Measurements from ENCODE around the gene SMCR8. TPM values are rescaled to one million over a fixed set of nuclear protein-coding genes. Genes with fewer than 3 reads are reported as not detected.

SMCR8 gene
- total and polyA plus RNA-seq, 2 of the 8 experiments (the other 6 are each of a cell fraction or from before 2014, with no cell fraction given) = 6.9 to 18.5 TPM

DNA sequence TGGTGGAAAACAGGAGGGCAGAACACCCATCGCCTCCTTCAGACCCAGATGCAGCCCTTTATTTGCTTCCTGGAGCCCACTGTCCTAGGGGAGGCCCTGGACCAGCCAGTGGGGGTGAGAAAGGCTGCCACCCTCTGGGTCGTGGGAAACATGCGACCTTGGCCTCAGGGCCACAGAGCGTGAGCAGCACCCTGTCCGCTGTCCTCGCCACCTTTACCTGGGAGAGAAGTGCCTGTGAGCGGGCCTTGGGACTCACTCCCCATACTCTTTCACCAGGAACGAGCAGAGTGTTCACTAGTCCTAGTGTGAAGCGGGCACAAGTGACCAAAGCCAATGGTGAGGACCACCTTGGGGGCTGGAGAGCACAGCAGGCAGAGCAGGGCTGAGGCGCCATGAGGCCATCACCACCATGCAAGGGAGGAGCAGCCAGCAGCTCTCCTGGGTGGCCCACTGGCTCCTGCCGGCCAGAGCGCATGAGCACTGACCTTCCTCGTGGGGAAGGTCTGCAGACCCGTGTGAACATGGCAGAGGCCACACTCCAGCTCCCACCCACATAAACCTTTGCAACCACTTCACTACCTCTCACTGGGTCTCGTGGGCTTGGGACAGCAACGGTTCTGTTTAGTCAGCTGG, 8.5 kb downstream of the SMCR8 start:
- FAIRE-seq (no peak), DNase-seq (ENCODE audit: low read depth in 1 of 2, low spot score in 2 of 2) (no peak)
- no peak overlapping the region for H3K18ac ChIP-seq (ENCODE audit: extremely low read depth, low read length)
- H3K9me3 ChIP-seq (ENCODE audit: insufficient read depth in 2 of 2, low read depth in 1 of 2, low read length in 1 of 2) = no peaks in the 10 kb centered on the region
- H3K4ac ChIP-seq (replicated peaks; ENCODE audit: insufficient read length, low read depth, low read length) = no peak overlapping the region
- H4K91ac ChIP-seq (replicated peaks; ENCODE audit: insufficient read length, low read length) = no peak overlapping the region
- TF ChIP-seq CHD2 (IDR thresholded peaks at IDR 0.05; ENCODE audit: low read length) (no peak), EGR1 (IDR thresholded peaks at IDR 0.05; ENCODE audit: borderline replicate concordance, low read depth, low read length) (no peak), GTF2F1 (IDR thresholded peaks at IDR 0.05; ENCODE audit: borderline replicate concordance, low read depth, low read length) (no peak), POLR2AphosphoS5 (IDR thresholded peaks at IDR 0.05; ENCODE audit: low read depth, low read length) (0 out of 2 replicates have a peak, but pooled peaks have one; percentile 33), SP1 (IDR thresholded peaks at IDR 0.05; ENCODE audit: low read depth, low read length) (no peak), RAD21 (IDR thresholded peaks at IDR 0.05 in 1 of 2, conservative IDR thresholded peaks at IDR 0.05 in 1 of 2; ENCODE audit: low read depth in 2 of 2, low read length in 2 of 2) (no peak), KDM1A (IDR thresholded peaks at IDR 0.05; ENCODE audit: borderline replicate concordance, low read length) (no peak)
- no peak overlapping the region for H3K4me2 ChIP-seq (ENCODE audit: insufficient read depth in 1 of 2, low read depth in 2 of 2, low read length in 2 of 2)
- peaks cover 15 to 35% (median 24%) of the 10 kb centered on the region in 4 experiments for H3K36me3 ChIP-seq (ENCODE audit: control insufficient read depth in 2 of 4, insufficient read depth in 4 of 4, low read length in 3 of 4)
- no peak overlapping the region for H2BK15ac ChIP-seq (ENCODE audit: low read length)
- H3K4me1 ChIP-seq (replicated peaks in 1 of 4; ENCODE audit: control insufficient read depth in 3 of 4, insufficient read depth in 4 of 4, low read length in 3 of 4) = peaks cover 0 to 2% (median 0%) of the 10 kb centered on the region in 4 experiments; a peak in 1 of 7 replicates
- no peaks in the 10 kb centered on the region for H3K27me3 ChIP-seq (replicated peaks in 1 of 4; ENCODE audit: control insufficient read depth in 3 of 4, extremely low read depth in 1 of 4, insufficient read depth in 3 of 4, low read length in 3 of 4)
- H2BK5ac ChIP-seq (ENCODE audit: low read depth, low read length) = no peak overlapping the region; the same call in 1 of the 2 replicates
- no peak overlapping the region for H2BK120ac ChIP-seq (replicated peaks; ENCODE audit: low read depth, low read length)
- peak overlapping the region in 1 of 4 experiments; percentile 13; a peak in 1 of 7 replicates for H3K9ac ChIP-seq (replicated peaks in 1 of 4; ENCODE audit: extremely low read depth in 1 of 4, low read depth in 3 of 4, low read length in 3 of 4)
- peaks cover 4 to 25% of the 10 kb centered on the region in 2 experiments for H4K20me1 ChIP-seq (replicated peaks in 1 of 2; ENCODE audit: control insufficient read depth in 1 of 2, insufficient read depth in 2 of 2, low read length in 2 of 2)
- H3K27ac ChIP-seq (ENCODE audit: low read depth, low read length) = no peak overlapping the region
- H3K79me2 ChIP-seq (ENCODE audit: control insufficient read depth in 1 of 2, insufficient read depth in 2 of 2, low read length in 2 of 2) = peaks cover 0 to 18% of the 10 kb centered on the region in 2 experiments; a peak in 1 of 4 replicates
- WGBS, 2 experiments (ENCODE audit: extremely low coverage in 1 of 2, insufficient coverage in 1 of 2, insufficient read length in 1 of 2, insufficient replicate concordance in 2 of 2, low coverage in 1 of 2, low lambda C conversion rate in 2 of 2, missing lambda C conversion rate in 1 of 2) = 94% methylated on average over 16 of the region's 16 CpGs; no CpG with 5 or more reads in 1 of the 2 experiments
- no peak overlapping the region for H4K8ac ChIP-seq (ENCODE audit: extremely low read depth, insufficient read depth, low read length)
- H4K5ac ChIP-seq (ENCODE audit: insufficient read length, low read depth, low read length) = no peak overlapping the region
- CTCF ChIA-PET (ENCODE audit: partially characterized antibody) = interaction anchor here (1.0 to 4.6 kb wide), 7 partner anchors 8 to 106 kb away, joined by 4 to 58 read pairs (median 4); partner anchors contain the start of gene SHMT1
- H3K23me2 ChIP-seq (ENCODE audit: low read depth, low read length) = no peaks in the 10 kb centered on the region
- H2AFZ ChIP-seq (ENCODE audit: low read length) = no peak overlapping the region
- POLR2A ChIA-PET (ENCODE audit: partially characterized antibody) = interaction anchor here (1.0 to 8.8 kb wide), 6 partner anchors 9 to 51 kb away, joined by 3 to 52 read pairs (median 4); partner anchors contain the start of genes SMCR8 and TOP3A
- no peak overlapping the region for H2BK12ac ChIP-seq (ENCODE audit: low read depth, low read length)
- no peak overlapping the region for H3K14ac ChIP-seq (ENCODE audit: insufficient read length)
- H2BK20ac ChIP-seq (ENCODE audit: low read length) = no peak overlapping the region
- peaks cover 11% of the 10 kb centered on the region for H3K79me1 ChIP-seq (ENCODE audit: low read depth, low read length)
- H3K23ac ChIP-seq (ENCODE audit: insufficient read length) = no peak overlapping the region
- no peak overlapping the region for H3K56ac ChIP-seq (replicated peaks; ENCODE audit: insufficient read length, low read depth, low read length)
- no peak overlapping the region for H2AK5ac ChIP-seq (ENCODE audit: low read depth, low read length)
- no peak overlapping the region for H3K4me3 ChIP-seq (ENCODE audit: extremely low read depth in 1 of 4, insufficient read depth in 2 of 4, low read depth in 3 of 4, low read length in 4 of 4)
